GM21723 (cell line): ENCODE measurements around the gene DNM3.

Source experiments
- ATAC-seq: cut with Tn5 transposase; IDR thresholded peaks from one replicate; pipeline ENCODE4 v1.9.1; 2021; ENCODE audit warnings: mild to moderate bottlenecking, moderate library complexity; ENCODE audit not compliant: unreplicated experiment

Gene DNM3

GRCh38 chr1:172382406-172382805 lies 541.1 kb downstream of the DNM3 start:
- no peak for ATAC-seq

GRCh38 chr1:172382990-172383389 lies 541.7 kb downstream of the DNM3 start:
- ATAC-seq = no peak

- ATAC-seq = no peak
These were observed 542.2 kb downstream of the DNM3 start for GRCh38 chr1:172383536-172383935.

- no peak for ATAC-seq
These were observed 543.4 kb downstream of the DNM3 start for GRCh38 chr1:172384656-172385055.

- no peak for ATAC-seq
These were observed 544.7 kb downstream of the DNM3 start for GRCh38 chr1:172386046-172386445.

- ATAC-seq = no peak
These were observed 547.2 kb downstream of the DNM3 start for GRCh38 chr1:172388490-172388889.

GRCh38 chr1:172390301-172390682 lies 549.0 kb downstream of the DNM3 start:
- ATAC-seq = peak; percentile 21

GRCh38 chr1:172390683-172391551 lies 549.6 kb downstream of the DNM3 start:
- ATAC-seq = peak; percentile 63

GRCh38 chr1:172391976-172392375 lies 550.7 kb downstream of the DNM3 start:
- no peak for ATAC-seq

- no peak for ATAC-seq
These were observed 552.1 kb downstream of the DNM3 start for GRCh38 chr1:172393354-172393753.

GRCh38 chr1:172394141-172394751 lies 552.9 kb downstream of the DNM3 start:
- ATAC-seq = peak; percentile 70

GRCh38 chr1:172394811-172395210 lies 553.5 kb downstream of the DNM3 start:
- ATAC-seq = no peak

GRCh38 chr1:172395576-172395975 lies 554.3 kb downstream of the DNM3 start:
- no peak for ATAC-seq

- peak; percentile 35 for ATAC-seq
These were observed 555.9 kb downstream of the DNM3 start for GRCh38 chr1:172397221-172397620.

GRCh38 chr1:172397633-172398032 lies 556.3 kb downstream of the DNM3 start:
- no peak for ATAC-seq

- no peak for ATAC-seq
These were observed 556.9 kb downstream of the DNM3 start for GRCh38 chr1:172398193-172398592.

- ATAC-seq = peak; percentile 47
These were observed 557.9 kb downstream of the DNM3 start for GRCh38 chr1:172398970-172399755.

- ATAC-seq = no peak
These were observed 558.7 kb downstream of the DNM3 start for GRCh38 chr1:172399756-172400721.

GRCh38 chr1:172400722-172401105 lies 559.4 kb downstream of the DNM3 start:
- no peak for ATAC-seq

GRCh38 chr1:172401477-172401876 lies 560.2 kb downstream of the DNM3 start:
- ATAC-seq = no peak
